GM21786 (cell line): Measurements from ENCODE around the gene PALB2.

Experiments used
- ATAC-seq: cut with Tn5 transposase; IDR thresholded peaks from one replicate; pipeline ENCODE4 v1.9.1; 2021; ENCODE audit not compliant: unreplicated experiment

PALB2 gene

GRCh38 chr16:23556881-23557778 is 84.0 kb downstream of the PALB2 start, which contains the start of the genes EARS2 and UBFD1:
Gene EARS2, minus strand, starts transcription at chr16:23557350. Its CDS starts 7 bp downstream, at chr16:23557343.
Gene UBFD1, plus strand, starts transcription at chr16:23557727. Its CDS starts 16 bp downstream, at chr16:23557743.
- ATAC-seq: peak; percentile 88

- ATAC-seq: no peak
Measured at GRCh38 chr16:23554536-23554935, 86.6 kb downstream of the PALB2 start.
